Measurements from ENCODE around the gene DLL1.

The DLL1 gene

DNA sequence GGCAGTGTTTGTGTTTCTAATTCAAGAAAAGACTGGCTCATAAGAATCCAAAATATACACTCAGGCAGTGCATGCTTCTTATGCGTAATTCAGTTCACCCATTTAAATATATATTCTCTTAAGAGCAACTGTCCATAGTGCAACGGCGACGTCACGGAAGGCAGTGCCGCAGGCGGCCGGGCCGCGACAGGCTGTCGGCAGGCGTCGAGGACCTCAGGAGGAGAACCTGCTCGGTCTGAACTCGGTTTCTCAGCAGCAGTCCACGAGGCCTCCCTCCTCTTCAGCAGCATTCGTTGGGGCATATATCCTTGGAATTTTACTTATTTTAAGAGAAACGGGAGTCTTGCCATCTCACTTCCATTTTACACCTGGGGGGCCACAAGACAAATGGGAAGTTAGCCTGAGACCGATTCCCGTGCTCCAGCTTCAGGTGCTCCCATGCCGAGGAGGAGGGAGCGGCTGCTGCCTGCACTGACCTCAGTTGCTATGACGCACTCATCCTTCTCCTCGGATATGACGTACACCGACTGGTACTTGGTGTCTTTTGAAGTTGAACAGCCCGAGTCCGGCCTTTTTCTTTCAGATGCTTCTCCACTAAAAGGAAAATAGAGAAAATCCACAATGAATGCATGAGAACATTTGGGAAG is 8.2 kb downstream of the DLL1 start:
- DNase-seq, result no peak

DNA sequence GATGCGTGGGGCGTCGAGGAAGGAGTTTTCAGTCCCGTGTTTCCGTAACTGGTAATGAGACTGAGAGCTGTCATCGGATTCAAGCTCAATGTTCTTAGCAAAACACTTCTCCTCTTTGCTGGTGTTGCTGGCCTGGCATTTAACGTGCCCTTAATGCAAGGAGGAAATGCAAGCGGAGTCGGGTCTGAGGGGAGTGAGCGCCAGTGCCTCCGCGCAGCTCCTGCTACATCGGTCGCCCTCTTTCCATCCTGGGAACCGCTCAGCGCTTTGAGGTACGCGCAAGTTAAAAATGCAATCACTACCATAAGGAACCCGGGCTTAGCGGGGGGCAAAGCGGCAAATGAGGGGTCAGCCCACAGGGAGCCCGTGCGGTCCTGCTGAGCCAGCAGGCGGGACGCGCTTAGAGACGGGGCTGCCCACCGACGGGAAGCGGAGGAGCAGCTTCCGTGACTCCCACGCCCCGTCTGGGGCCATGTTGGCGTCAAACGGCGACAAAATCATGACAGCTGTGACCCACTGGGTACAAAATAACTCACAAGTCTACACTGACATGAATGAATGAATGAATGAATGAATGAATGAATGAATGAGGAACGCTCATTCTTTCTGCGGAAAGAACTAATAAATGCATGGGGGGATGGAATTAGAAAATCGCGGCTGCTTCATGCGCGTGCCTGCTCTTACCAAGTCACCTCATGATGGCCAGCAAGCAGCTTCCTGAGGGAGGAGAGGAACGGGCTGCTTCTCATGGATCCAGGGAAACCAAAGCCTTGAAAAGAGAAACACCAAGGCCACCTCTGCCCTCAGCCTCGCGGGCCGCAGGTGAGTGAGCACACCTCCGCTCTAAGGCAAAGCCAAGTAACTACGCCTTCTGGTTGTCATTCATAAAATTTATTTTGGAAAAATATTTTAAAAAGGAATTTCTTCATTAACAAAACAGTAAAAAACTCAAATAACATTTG is 9.3 kb downstream of the DLL1 start:
- no peak for DNase-seq

- DNase-seq, result no peak
These were observed 10.2 kb downstream of the DLL1 start for GRCh38 chr6:170280689-170281045.

- DNase-seq, result no peak
These were observed 10.7 kb downstream of the DLL1 start for GRCh38 chr6:170279977-170280688.

DNA sequence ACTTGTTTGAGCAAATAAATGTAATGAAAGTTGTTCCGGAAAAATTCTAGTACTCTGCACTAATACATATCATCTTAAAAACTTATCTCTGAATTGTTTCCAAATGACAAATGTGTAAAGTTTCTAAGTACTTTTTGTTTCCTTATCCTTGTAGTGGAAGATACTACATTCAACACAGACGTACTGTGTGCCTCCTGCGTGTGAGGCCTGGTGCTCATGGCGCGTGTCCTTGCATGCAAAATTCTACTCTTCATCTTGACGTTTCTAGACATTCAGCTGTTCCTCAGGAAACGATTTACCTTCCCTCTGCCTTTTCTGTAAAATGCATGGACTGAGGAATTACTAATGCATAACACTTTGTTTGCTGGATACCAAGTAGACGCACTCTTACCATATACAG is 11.5 kb downstream of the DLL1 start:
- no peak for DNase-seq

DNA sequence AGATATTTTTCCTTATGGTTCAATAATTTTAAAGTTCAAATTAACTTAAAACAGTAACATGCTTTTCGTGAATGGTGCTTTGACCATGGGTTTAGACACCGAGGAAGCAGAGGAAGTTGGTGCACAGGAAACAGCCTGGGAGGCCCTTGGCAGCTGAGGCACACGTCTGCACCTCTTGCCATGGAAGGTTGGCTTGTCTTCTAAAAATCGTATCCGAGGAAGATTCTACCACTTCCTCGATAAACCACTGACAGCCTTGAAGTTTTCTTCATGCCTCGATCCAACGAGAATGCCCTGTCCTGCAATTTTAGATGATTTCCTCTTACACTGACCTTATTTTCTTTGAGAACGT is 12.2 kb downstream of the DLL1 start:
- no peak for DNase-seq

GRCh38 chr6:170277893-170278742 is 12.8 kb downstream of the DLL1 start:
- no peak for DNase-seq

- DNase-seq, result no peak
These were observed 14.4 kb downstream of the DLL1 start for GRCh38 chr6:170276369-170277057.

- no peak for DNase-seq
These were observed 15.9 kb downstream of the DLL1 start for GRCh38 chr6:170274713-170275560.

DNA sequence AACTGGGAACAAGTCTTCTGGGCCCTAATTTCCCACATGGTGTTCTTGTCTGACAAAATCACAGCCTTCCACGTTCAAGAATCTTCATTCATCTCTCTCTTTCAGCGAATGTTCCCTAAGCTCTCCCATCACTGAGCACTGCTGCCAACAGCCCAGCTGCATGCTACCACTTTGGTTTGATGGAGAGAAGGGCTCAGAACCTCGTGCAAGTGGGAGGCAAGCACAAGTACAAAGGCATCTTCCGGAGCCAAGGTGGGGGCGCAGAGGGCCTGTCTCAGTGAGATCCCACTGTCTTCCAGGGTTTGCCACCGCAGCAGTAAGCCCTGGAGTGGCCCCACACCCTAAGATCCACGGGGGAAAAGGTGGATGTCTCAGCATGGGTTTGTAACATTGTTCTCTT is 17.2 kb downstream of the DLL1 start:
- DNase-seq, result no peak

DNA sequence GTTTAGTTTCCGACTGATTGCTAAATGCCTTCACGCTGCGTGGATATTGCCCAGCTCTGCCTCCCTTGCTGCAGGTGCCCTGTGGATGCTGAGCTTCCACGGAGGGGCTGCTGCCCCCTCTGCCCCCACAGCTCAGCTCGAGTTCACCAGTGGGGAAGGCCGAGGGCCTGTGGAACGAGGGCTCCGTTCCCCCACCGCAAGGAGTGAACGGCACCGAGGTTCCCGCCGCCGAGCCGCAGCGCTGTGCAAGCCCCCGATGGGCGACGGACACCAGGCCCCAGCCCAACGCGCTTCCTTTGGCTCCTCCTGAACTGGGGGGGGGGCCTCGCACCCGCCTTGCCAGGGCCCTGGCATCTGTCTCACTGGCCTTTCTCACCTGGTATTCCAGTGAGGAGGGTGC is 17.7 kb downstream of the DLL1 start:
- DNase-seq, result no peak

- DNase-seq, result no peak
These were observed 18.4 kb downstream of the DLL1 start for GRCh38 chr6:170272341-170273065.

- no peak for DNase-seq
These were observed 19.0 kb downstream of the DLL1 start for GRCh38 chr6:170271771-170272314.

GRCh38 chr6:170270984-170271593 is 19.8 kb downstream of the DLL1 start:
- DNase-seq, result no peak

DNA sequence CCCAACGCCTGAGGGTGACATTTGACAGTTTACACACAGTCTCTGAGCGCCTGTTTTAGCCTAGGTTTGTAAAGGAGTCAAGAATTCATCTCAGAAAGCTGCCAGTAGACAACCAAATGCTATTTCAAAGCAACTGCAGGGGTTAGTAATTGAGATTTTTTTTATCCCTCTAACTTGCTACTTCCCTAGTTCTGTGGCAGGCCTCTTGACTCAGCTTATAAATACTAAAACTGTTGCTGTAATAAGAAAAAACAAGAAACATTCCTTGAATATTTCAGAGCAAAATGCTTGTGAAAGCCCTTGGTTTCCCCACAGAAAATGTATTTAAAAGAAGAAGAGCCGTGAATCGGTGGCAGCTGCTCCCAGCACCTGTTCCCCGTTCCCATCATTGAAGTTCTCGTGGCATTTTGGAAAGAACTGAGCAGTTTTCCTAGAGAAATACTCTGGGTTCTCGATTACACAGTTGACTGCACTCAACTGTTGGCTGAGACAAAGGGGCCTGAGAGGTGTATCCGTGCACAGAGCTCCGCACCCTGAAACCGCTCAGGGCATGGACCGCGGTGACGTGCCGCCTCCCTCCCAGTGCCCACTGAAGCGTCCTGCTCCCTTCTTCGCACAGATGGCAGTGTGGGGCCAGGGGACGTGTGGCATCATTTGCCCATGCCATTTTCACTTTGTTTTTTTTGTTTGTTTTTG is 20.9 kb downstream of the DLL1 start:
- DNase-seq, result no peak

GRCh38 chr6:170269151-170269845 is 21.6 kb downstream of the DLL1 start:
- DNase-seq, result no peak

GRCh38 chr6:170268216-170269129 is 22.4 kb downstream of the DLL1 start:
- no peak for DNase-seq

Data from HCEC 1CT (cell line).